DMS53 treated with DMSO at 0.1 percent for 48 hours (cell line): ENCODE results near the gene PIK3CG.
"Not testable (repeated sequence)": the region's sequence is repeated elsewhere in the genome, so short reads cannot be mapped to it uniquely, and the experiment has no call there.

Source experiments
- DNase-seq: peaks from one replicate; lab custom pipeline; 2025; ENCODE audit not compliant: unreplicated experiment; lab: John Stamatoyannopoulos, UW

The PIK3CG gene

GRCh38 chr7:106885652-106886051 lies 20.6 kb downstream of the PIK3CG start:
- no peak for DNase-seq

- no peak for DNase-seq
These were observed 22.3 kb downstream of the PIK3CG start for GRCh38 chr7:106887421-106887820.

GRCh38 chr7:106888204-106888603 lies 23.1 kb downstream of the PIK3CG start:
- no peak for DNase-seq

- no peak for DNase-seq
These were observed 25.9 kb downstream of the PIK3CG start for GRCh38 chr7:106890952-106891351.

GRCh38 chr7:106891548-106892410 lies 26.7 kb downstream of the PIK3CG start:
- no peak for DNase-seq

GRCh38 chr7:106893591-106893990 lies 28.5 kb downstream of the PIK3CG start:
- peak; percentile 42 for DNase-seq

- no peak for DNase-seq
These were observed 30.3 kb downstream of the PIK3CG start for GRCh38 chr7:106895246-106895864.

- DNase-seq = no peak
These were observed 31.1 kb downstream of the PIK3CG start for GRCh38 chr7:106896231-106896630.

- DNase-seq = not testable (repeated sequence)
These were observed 32.5 kb downstream of the PIK3CG start for GRCh38 chr7:106897553-106897952.

- DNase-seq = not testable (repeated sequence)
These were observed 33.9 kb downstream of the PIK3CG start for GRCh38 chr7:106898967-106899366.

- DNase-seq = no peak
These were observed 36.9 kb downstream of the PIK3CG start for GRCh38 chr7:106901828-106902441.

GRCh38 chr7:106905734-106906133 lies 40.7 kb downstream of the PIK3CG start:
- DNase-seq = no peak

GRCh38 chr7:106911959-106912358 lies 46.9 kb downstream of the PIK3CG start:
- no peak for DNase-seq

GRCh38 chr7:106914018-106914607 lies 49.0 kb downstream of the PIK3CG start:
- no peak for DNase-seq

- no peak for DNase-seq
These were observed 50.3 kb downstream of the PIK3CG start for GRCh38 chr7:106915407-106915806.

- no peak for DNase-seq
These were observed 50.8 kb downstream of the PIK3CG start for GRCh38 chr7:106915873-106916272.

- DNase-seq = no peak
These were observed 51.6 kb downstream of the PIK3CG start for GRCh38 chr7:106916679-106917078.

GRCh38 chr7:106918991-106919390 lies 53.9 kb downstream of the PIK3CG start:
- no peak for DNase-seq

GRCh38 chr7:106924468-106924867 lies 59.4 kb downstream of the PIK3CG start:
- not testable (repeated sequence) for DNase-seq

GRCh38 chr7:106926892-106927291 lies 61.8 kb downstream of the PIK3CG start:
- no peak for DNase-seq

GRCh38 chr7:106927536-106927935 lies 62.5 kb downstream of the PIK3CG start:
- no peak for DNase-seq

- DNase-seq = not testable (repeated sequence)
These were observed 64.5 kb downstream of the PIK3CG start for GRCh38 chr7:106929616-106930015.
